HepG2 (cell line): ENCODE measurements around the gene NACC2. TPM values are rescaled to one million over a fixed set of nuclear protein-coding genes. Genes with fewer than 3 reads are reported as not detected.
A peak's percentile ranks its signal among the peaks of the same experiment; 100 is the strongest.

Experiments
- CEBPB ChIP-seq: IDR thresholded peaks from 2 replicates; pipeline ENCODE4 v1.6.1; 2011; ENCODE audit warnings: low read depth, low read length, improper control_type of control experiment, borderline replicate concordance
- EEA1 ChIP-seq: sonication (generic); formaldehyde crosslinking; IDR thresholded peaks from 2 replicates; pipeline ENCODE4 v1.5.1; 2020; ENCODE audit warnings: mild to moderate bottlenecking, missing genetic modification reagents, borderline replicate concordance
- GATAD2A ChIP-seq: IDR thresholded peaks from 2 replicates; pipeline ENCODE4 v1.6.1; 2016
- KAT2B ChIP-seq: fragments of 150-350 bp; IDR thresholded peaks from 2 replicates; pipeline ENCODE4 v1.6.1; 2014; ENCODE audit warnings: low read depth, low read length, borderline replicate concordance
- MYC ChIP-seq: sonication (generic); formaldehyde crosslinking; IDR thresholded peaks from 2 replicates; pipeline ENCODE4 v1.9.0; 2021; ENCODE audit warnings: missing genetic modification reagents, borderline replicate concordance
- NCOR1 ChIP-seq: fragments of 200-600 bp; sonication (generic); IDR thresholded peaks from 2 replicates; pipeline ENCODE4 v1.7.0; 2017; ENCODE audit warnings: antibody characterized with exemption, low read length, borderline replicate concordance
- NPAS2 ChIP-seq: sonication (generic); formaldehyde crosslinking; IDR thresholded peaks from 2 replicates; pipeline ENCODE4 v1.8.0; 2022; ENCODE audit warnings: mild to moderate bottlenecking, missing genetic modification reagents, borderline replicate concordance
- POLR2A ChIP-seq, 2 experiments: IDR thresholded peaks; 2 replicates each; pipeline ENCODE4 v1.6.1; 2011; ENCODE audit warnings: low read depth in 2 of 2, low read length in 2 of 2, mild to moderate bottlenecking in 1 of 2, moderate library complexity in 1 of 2; ENCODE audit not compliant: insufficient read depth in 1 of 2
- SIX1 ChIP-seq: sonication (generic); formaldehyde crosslinking; IDR thresholded peaks from 2 replicates; pipeline ENCODE4 v1.4.0; 2020; ENCODE audit warnings: missing genetic modification reagents, borderline replicate concordance
- TGIF2 ChIP-seq: IDR thresholded peaks from 2 replicates; pipeline ENCODE4 v1.6.1; 2016; ENCODE audit warnings: control low read depth, missing compliant biosample characterization
- ZNF136 ChIP-seq: sonication (generic); formaldehyde crosslinking; IDR thresholded peaks from 2 replicates; pipeline ENCODE4 v1.8.1; 2022; ENCODE audit warnings: low read depth, mild to moderate bottlenecking, moderate library complexity, missing genetic modification reagents
- ZNF260 ChIP-seq: sonication (generic); formaldehyde crosslinking; IDR thresholded peaks from 2 replicates; pipeline ENCODE4 v1.4.0; 2020; ENCODE audit warnings: missing genetic modification reagents, low read depth, mild to moderate bottlenecking, borderline replicate concordance
- ZNF414 ChIP-seq: sonication (generic); formaldehyde crosslinking; IDR thresholded peaks from 2 replicates; pipeline ENCODE4 v1.5.0; 2020; ENCODE audit warnings: missing genetic modification reagents
- ZNF616 ChIP-seq: sonication (generic); formaldehyde crosslinking; IDR thresholded peaks from 2 replicates; pipeline ENCODE4 v1.5.0; 2020; ENCODE audit warnings: low read depth, mild to moderate bottlenecking, missing genetic modification reagents
- ZNF709 ChIP-seq: sonication (generic); formaldehyde crosslinking; IDR thresholded peaks from 2 replicates; pipeline ENCODE4 v1.5.0; 2020; ENCODE audit warnings: mild to moderate bottlenecking, missing genetic modification reagents
- ZNF724P ChIP-seq: sonication (generic); formaldehyde crosslinking; IDR thresholded peaks from 2 replicates; pipeline ENCODE4 v1.8.0; 2022; ENCODE audit warnings: missing genetic modification reagents, borderline replicate concordance
- polyA plus RNA-seq, 8 experiments: library from polyadenylated mRNA; depleted of rRNA in 3 of 8; stranded (reverse) in 7 of 8; unstranded in 1 of 8; fragments of >200 nt; fragmentation: Illumina TruSeq in 4 of 8; extraction: Trizol in 4 of 8; gene quantifications; 2 replicates each; pipeline versions ENCODE4 v1.2.1 to v1.2.3, GENCODE V29; 2011 to 2016; ENCODE audit warnings: low read depth in 4 of 8, missing spikeins in 1 of 8, mixed read lengths in 1 of 8; ENCODE audit not compliant: insufficient read depth in 1 of 8
- total RNA-seq, 5 experiments: library from RNA; depleted of rRNA; stranded (reverse); fragments of >200 nt; fragmentation: Illumina TruSeq; extraction: Trizol; gene quantifications; 2 replicates each; pipeline ENCODE4 v1.2.3, GENCODE V29; 2016; ENCODE audit warnings: low read depth in 1 of 5
- TF ChIP-seq, protein P1 (sequence below): sonication (generic); formaldehyde crosslinking; IDR thresholded peaks from 2 replicates; pipeline ENCODE4 v1.5.1; 2020; ENCODE audit warnings: missing genetic modification reagents, mild to moderate bottlenecking, borderline replicate concordance
- TF ChIP-seq, protein P2 (sequence below): sonication (generic); formaldehyde crosslinking; IDR thresholded peaks from 2 replicates; pipeline ENCODE4 v1.5.1; 2020; ENCODE audit warnings: mild to moderate bottlenecking, missing genetic modification reagents, moderate library complexity
- TF ChIP-seq, protein P3 (sequence below): sonication (generic); formaldehyde crosslinking; IDR thresholded peaks from 2 replicates; pipeline ENCODE4 v1.5.1; 2020; ENCODE audit warnings: missing genetic modification reagents, mild to moderate bottlenecking, borderline replicate concordance

The NACC2 gene
- total and polyA plus RNA-seq, 2 of the 13 experiments (the other 11 are each of a cell fraction or from before 2014, with no cell fraction given), result 5.9 to 12.3 TPM

DNA sequence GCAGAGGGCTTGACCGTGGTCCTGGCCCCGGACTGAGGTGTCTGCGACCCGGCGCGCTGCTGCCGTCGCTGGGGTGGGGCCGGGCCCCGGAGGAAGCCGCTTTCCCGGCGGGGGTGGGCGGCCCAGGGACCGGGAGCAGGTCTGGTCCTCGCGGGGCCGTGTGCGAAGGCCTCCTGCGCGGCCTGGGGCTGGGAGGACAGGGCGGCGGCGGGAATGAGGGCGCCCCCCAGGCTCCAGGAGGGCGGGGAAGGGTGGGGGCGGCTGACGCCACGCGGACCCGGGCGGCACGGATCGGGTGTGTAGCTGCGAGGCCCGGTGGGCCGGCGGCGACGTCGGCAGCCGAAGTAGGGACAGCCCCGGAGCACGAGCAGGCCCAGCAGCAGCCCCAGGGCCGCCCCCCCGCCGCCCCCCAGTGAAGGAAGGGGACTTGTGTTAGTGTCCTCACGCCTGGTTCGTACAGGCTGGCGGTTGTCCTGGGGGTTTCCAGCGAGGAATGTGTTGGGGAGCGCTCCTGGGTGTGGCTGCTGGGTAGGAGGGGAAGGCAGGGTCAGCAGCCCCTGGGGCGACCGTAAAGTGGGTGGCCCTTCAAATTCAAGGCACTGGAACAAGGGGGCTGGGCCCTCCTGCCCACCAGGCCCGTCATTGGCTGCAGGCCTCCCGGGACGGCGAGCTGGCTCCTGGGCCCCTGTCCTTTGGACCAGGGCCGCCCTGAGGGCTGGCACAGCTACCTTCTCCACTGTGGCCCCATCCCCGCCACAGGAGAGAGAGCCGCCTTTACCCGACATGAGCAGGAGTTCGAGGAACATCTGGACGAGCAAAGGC is 24.2 kb upstream of the NACC2 start (continued):
- TF ChIP-seq, protein P1, sequence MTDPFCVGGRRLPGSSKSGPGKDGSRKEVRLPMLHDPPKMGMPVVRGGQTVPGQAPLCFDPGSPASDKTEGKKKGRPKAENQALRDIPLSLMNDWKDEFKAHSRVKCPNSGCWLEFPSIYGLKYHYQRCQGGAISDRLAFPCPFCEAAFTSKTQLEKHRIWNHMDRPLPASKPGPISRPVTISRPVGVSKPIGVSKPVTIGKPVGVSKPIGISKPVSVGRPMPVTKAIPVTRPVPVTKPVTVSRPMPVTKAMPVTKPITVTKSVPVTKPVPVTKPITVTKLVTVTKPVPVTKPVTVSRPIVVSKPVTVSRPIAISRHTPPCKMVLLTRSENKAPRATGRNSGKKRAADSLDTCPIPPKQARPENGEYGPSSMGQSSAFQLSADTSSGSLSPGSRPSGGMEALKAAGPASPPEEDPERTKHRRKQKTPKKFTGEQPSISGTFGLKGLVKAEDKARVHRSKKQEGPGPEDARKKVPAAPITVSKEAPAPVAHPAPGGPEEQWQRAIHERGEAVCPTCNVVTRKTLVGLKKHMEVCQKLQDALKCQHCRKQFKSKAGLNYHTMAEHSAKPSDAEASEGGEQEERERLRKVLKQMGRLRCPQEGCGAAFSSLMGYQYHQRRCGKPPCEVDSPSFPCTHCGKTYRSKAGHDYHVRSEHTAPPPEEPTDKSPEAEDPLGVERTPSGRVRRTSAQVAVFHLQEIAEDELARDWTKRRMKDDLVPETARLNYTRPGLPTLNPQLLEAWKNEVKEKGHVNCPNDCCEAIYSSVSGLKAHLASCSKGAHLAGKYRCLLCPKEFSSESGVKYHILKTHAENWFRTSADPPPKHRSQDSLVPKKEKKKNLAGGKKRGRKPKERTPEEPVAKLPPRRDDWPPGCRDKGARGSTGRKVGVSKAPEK (CRISPR knock-in tag), result no peak
- TF ChIP-seq CEBPB (no peak), POLR2A (IDR thresholded peaks at IDR 0.05; ENCODE audit: insufficient read depth in 1 of 2, low read depth in 2 of 2, low read length in 2 of 2) (peak in 1 of 2 experiments; percentile 63; a peak in 2 of 4 replicates), KAT2B (no peak), TGIF2 (CRISPR knock-in tag) (peak; percentile 36; the same call in 1 of the 2 replicates), ZNF136 (CRISPR knock-in tag) (no peak; the same call in 1 of the 2 replicates), EEA1 (CRISPR knock-in tag) (no peak), ZNF724P (CRISPR knock-in tag) (0 out of 2 replicates have a peak, but pooled peaks have one; percentile 45), MYC (peak; percentile 43; the same call in 1 of the 2 replicates), ZNF414 (peak; percentile 29; the same call in 1 of the 2 replicates), ZNF260 (CRISPR knock-in tag) (no peak), NCOR1 (no peak), GATAD2A (CRISPR knock-in tag) (peak; percentile 74), SIX1 (CRISPR knock-in tag) (no peak), ZNF616 (CRISPR knock-in tag) (no peak; the same call in 1 of the 2 replicates), NPAS2 (no peak), ZNF709 (0 out of 2 replicates have a peak, but pooled peaks have one; percentile 39)
- TF ChIP-seq, protein P2, sequence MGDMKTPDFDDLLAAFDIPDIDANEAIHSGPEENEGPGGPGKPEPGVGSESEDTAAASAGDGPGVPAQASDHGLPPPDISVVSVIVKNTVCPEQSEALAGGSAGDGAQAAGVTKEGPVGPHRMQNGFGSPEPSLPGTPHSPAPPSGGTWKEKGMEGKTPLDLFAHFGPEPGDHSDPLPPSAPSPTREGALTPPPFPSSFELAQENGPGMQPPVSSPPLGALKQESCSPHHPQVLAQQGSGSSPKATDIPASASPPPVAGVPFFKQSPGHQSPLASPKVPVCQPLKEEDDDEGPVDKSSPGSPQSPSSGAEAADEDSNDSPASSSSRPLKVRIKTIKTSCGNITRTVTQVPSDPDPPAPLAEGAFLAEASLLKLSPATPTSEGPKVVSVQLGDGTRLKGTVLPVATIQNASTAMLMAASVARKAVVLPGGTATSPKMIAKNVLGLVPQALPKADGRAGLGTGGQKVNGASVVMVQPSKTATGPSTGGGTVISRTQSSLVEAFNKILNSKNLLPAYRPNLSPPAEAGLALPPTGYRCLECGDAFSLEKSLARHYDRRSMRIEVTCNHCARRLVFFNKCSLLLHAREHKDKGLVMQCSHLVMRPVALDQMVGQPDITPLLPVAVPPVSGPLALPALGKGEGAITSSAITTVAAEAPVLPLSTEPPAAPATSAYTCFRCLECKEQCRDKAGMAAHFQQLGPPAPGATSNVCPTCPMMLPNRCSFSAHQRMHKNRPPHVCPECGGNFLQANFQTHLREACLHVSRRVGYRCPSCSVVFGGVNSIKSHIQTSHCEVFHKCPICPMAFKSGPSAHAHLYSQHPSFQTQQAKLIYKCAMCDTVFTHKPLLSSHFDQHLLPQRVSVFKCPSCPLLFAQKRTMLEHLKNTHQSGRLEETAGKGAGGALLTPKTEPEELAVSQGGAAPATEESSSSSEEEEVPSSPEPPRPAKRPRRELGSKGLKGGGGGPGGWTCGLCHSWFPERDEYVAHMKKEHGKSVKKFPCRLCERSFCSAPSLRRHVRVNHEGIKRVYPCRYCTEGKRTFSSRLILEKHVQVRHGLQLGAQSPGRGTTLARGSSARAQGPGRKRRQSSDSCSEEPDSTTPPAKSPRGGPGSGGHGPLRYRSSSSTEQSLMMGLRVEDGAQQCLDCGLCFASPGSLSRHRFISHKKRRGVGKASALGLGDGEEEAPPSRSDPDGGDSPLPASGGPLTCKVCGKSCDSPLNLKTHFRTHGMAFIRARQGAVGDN (CRISPR knock-in tag), result peak; percentile 77
- TF ChIP-seq, protein P3, sequence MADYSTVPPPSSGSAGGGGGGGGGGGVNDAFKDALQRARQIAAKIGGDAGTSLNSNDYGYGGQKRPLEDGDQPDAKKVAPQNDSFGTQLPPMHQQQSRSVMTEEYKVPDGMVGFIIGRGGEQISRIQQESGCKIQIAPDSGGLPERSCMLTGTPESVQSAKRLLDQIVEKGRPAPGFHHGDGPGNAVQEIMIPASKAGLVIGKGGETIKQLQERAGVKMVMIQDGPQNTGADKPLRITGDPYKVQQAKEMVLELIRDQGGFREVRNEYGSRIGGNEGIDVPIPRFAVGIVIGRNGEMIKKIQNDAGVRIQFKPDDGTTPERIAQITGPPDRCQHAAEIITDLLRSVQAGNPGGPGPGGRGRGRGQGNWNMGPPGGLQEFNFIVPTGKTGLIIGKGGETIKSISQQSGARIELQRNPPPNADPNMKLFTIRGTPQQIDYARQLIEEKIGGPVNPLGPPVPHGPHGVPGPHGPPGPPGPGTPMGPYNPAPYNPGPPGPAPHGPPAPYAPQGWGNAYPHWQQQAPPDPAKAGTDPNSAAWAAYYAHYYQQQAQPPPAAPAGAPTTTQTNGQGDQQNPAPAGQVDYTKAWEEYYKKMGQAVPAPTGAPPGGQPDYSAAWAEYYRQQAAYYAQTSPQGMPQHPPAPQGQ (CRISPR knock-in tag), result no peak
